HG03432 (cell line): ENCODE results near the gene SAMD4B.
"Not testable (repeated sequence)": the region's sequence is repeated elsewhere in the genome, so short reads cannot be mapped to it uniquely, and the experiment has no call there.

Experiments
- ATAC-seq: cut with Tn5 transposase; IDR thresholded peaks from one replicate; pipeline ENCODE4 v1.9.1; 2021; ENCODE audit warnings: mild to moderate bottlenecking, moderate library complexity; ENCODE audit not compliant: unreplicated experiment

SAMD4B gene

GRCh38 chr19:39309305-39309670, 32.9 kb upstream of the SAMD4B start:
- not testable (repeated sequence) for ATAC-seq

- ATAC-seq: no peak
Observed at GRCh38 chr19:39310558-39311311, 31.5 kb upstream of the SAMD4B start.

- no peak for ATAC-seq
Observed at GRCh38 chr19:39314016-39314728, 28.0 kb upstream of the SAMD4B start.

- ATAC-seq: no peak
Observed at GRCh38 chr19:39315933-39316332, 26.3 kb upstream of the SAMD4B start.

- no peak for ATAC-seq
Observed at GRCh38 chr19:39316627-39317321, 25.4 kb upstream of the SAMD4B start.

GRCh38 chr19:39317476-39317875, 24.7 kb upstream of the SAMD4B start:
- ATAC-seq: no peak

GRCh38 chr19:39318071-39318470, 24.1 kb upstream of the SAMD4B start:
- ATAC-seq: no peak

GRCh38 chr19:39318690-39319089, 23.5 kb upstream of the SAMD4B start:
- ATAC-seq: no peak

- ATAC-seq: no peak
Observed at GRCh38 chr19:39319098-39319891, 22.9 kb upstream of the SAMD4B start.

GRCh38 chr19:39319892-39320248, 22.4 kb upstream of the SAMD4B start:
- ATAC-seq: no peak

GRCh38 chr19:39321117-39321831, 20.9 kb upstream of the SAMD4B start:
- no peak for ATAC-seq

GRCh38 chr19:39321832-39322176, 20.4 kb upstream of the SAMD4B start:
- ATAC-seq: no peak

- ATAC-seq: no peak
Observed at GRCh38 chr19:39324242-39324842, 17.9 kb upstream of the SAMD4B start.

- ATAC-seq: no peak
Observed at GRCh38 chr19:39325778-39326665, 16.2 kb upstream of the SAMD4B start.

- no peak for ATAC-seq
Observed at GRCh38 chr19:39327363-39328045, 14.7 kb upstream of the SAMD4B start.

GRCh38 chr19:39328046-39328705, 14.0 kb upstream of the SAMD4B start:
- no peak for ATAC-seq

- ATAC-seq: no peak
Observed at GRCh38 chr19:39329948-39330347, 12.3 kb upstream of the SAMD4B start.

GRCh38 chr19:39332293-39332692, 9.9 kb upstream of the SAMD4B start:
- no peak for ATAC-seq
